Colon (tissue), 2 donors: ENCODE data around the gene ZNF469.

ENCODE experiments used
- FAIRE-seq: peaks from 2 replicates; lab custom pipeline; 2012; peaks lifted over from hg19 to GRCh38; lab: Jason Lieb, UNC
- donor health status: control.
- donor health status: control.

Gene ZNF469, protein sequence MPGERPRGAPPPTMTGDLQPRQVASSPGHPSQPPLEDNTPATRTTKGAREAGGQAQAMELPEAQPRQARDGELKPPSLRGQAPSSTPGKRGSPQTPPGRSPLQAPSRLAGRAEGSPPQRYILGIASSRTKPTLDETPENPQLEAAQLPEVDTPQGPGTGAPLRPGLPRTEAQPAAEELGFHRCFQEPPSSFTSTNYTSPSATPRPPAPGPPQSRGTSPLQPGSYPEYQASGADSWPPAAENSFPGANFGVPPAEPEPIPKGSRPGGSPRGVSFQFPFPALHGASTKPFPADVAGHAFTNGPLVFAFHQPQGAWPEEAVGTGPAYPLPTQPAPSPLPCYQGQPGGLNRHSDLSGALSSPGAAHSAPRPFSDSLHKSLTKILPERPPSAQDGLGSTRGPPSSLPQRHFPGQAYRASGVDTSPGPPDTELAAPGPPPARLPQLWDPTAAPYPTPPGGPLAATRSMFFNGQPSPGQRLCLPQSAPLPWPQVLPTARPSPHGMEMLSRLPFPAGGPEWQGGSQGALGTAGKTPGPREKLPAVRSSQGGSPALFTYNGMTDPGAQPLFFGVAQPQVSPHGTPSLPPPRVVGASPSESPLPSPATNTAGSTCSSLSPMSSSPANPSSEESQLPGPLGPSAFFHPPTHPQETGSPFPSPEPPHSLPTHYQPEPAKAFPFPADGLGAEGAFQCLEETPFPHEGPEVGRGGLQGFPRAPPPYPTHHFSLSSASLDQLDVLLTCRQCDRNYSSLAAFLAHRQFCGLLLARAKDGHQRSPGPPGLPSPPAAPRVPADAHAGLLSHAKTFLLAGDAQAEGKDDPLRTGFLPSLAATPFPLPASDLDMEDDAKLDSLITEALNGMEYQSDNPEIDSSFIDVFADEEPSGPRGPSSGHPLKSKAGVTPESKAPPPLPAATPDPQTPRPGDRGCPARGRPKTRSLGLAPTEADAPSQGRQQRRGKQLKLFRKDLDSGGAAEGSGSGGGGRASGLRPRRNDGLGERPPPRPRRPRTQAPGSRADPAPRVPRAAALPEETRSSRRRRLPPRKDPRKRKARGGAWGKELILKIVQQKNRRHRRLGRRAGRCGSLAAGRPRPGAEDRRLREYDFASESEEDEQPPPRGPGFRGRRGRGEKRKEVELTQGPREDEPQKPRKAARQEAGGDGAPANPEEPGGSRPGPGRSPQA (N-terminal part only)

DNA sequence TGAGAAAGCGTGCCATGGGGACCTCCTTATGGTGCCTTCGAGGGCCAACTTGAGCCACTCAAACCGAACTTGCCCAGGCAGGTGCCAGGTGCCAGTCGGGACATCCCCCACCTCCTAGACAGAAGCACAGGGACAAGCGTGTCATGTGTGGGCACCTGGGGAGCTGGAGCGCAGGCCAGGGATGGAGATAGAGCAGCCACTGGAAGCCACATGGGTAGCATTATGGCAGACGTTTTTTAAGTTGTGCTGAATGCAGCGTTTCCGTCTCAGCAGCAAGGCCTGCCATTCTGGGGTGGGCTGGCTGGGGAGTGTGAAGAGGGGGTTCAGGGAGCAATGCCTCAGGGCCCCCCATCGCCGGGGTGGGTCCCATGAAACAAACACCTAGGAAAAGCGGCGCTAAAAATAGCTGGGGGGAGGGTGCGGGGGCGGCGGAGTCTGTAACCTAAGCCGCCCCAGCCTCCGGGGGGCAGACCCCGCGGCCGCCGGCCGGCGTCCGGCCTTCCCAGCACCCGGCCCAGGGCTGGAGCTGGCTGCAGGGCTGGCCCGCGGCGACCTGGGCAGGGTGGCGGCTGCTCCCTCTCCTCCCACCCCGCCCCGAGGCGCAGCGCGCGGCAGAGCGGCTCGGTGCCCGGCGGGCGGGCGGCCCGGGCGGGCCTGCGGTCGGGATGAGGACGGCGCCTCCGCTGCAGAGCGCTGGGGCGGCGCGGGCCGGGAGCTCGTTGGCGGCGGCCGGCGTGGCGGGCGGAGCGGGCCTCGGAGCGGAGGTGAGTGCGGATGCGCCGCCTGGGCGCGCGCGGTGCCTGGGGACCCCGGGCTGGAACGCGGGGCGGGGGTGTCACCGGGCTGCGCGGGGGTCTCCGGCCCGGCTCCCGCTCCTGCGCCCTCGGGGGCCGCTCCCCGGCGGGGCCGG lies at the start of gene ZNF469:
Gene ZNF469, plus strand, starts transcription at position 469 of the 910 bp plus-strand sequence. CDS start 44,512 bp downstream, outside the sequence.
- FAIRE-seq, result no peak

DNA sequence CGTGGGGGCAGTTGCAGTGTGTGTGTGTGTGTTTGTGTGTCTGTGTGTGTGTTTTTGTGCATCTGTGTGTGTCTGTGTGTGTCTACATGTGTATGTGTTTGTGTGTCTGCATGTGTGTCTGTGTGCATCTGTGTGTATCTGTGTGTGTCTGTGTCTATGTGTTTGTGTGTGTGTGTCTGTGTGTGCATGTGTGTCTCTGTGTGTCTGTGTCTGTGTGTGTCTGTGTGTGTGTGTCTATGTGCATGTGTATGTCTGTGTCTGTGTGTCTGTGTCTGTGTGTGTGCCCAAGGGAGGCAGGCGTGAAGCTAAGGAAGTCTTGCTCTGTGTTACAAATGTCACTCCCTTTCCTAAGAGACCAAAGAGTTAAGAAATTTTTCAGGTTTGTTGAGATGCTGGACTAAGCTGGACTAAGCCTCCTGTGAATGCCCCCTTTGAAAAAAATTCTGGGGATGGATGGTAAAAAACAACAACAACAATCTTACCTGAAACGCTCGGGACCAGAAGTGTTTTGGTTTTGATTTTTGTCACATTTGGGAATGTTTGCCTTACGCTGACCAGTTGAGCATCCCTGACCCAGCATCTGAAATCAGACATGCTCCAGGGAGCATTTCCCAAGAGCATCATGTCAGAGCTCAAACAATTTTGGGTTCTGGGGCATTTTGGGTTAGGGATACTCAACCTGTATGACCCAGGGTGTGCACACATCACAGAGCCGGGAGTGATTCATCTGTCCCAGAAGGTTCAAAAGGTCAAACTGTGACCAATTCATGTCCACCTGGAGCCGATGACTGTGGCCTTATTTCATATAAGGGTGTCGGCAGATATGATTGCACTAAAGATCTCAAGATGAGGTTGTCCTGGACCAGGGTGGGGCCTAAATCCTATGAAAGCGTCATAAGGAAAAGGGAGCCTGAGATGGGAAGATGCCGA lies 48.6 kb upstream of the ZNF469 start:
- FAIRE-seq, result no peak

DNA sequence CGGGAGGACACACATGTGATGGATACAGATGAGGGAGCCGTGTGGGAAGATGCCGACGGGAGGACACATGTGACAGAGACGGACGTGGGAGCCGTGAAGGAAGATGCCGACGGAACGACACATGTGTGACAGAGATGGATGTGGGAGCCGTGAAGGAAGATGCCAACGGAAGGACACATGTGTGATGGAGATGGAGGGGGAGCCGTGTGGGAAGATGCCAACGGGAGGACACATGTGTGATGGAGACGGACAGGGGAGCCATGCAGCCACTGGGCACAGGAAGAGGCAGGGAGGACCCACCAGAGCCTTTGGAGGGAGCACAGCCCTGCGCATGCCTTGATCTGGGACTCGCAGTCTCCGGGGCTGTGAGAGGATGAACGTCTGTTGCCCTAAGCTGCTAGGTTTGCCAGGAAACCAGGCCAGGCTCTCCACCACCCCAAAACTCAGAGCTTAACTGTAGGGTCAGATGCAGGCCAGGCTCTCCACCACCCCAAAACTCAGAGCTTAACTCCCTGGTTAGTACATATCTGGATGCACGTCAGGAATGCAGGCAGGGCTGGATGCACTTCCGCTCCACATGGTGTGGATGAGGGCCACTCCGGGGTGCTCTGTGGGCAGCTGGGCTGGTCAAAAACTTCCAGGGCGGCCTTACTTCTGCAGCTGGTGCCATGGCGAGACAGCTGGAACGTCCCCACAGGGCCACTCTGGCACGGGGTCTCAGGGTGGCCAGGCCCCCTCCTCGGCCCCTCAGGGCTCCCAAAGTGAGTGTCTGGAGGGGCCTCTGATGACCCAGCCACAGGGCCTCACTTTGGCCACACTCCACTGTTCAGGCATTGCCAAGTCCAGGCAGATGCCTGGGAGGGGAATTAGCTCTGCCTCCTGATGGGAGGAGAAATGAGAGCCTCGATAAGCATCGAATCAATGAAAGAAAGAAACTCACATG lies 47.7 kb upstream of the ZNF469 start:
- FAIRE-seq, result no peak

DNA sequence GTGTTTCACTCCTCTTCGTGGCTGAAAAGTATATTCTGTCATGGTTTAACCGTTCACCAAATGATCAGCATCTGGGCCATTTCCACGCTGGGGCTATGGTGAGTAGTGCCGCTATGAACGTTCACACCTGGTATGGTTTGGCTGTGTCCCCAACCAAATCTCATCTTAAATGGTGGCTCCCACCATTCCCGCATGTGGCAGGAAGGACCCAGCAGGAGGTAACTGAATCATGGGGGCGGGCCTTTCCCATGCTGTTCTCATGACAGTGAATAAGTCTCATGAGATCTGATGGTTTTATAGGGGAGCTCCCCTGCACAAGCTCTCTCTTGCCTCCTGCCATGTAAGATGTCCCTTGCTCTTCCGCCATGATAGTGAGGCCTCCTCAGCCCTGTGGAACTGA lies 45.7 kb upstream of the ZNF469 start:
- no peak for FAIRE-seq

DNA sequence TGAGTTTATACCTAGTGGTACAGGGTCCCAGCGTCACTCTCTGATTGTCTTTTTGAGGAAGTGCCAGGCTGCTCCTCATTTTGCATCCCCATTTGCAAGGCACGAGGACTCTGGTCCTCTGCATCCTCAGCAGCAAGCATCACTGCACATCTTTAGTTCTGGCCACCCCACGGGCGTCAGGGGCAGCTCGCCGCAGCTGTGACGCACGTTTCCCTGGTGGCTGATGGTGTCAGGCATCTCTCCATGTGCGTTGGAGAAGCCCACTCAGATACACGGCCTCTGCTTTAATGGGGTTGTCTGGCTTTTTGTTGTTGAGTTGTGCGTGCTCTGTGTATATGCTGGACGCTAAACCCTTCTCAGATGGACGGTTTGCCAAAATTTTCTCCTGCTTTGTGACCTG lies 45.2 kb upstream of the ZNF469 start:
- FAIRE-seq, result no peak

DNA sequence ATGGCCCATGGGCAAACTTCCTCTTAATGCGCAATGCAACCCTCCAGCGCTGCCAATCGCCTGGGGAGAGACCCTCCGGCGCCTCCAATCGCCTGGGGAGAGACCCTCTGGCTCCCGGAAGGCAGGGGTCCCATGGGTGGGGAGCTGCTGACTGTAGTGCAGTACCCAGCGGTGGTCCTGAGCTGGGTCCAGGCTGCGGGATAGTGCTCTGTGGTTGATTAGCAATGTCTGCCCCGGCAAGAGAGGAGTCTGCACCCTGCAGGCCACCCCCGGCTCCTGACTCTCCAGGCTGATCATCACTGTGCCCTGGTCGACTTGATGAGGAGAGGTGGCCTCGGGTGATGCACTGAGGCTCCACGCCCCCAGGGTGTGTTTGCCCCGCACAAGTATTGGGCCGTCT lies 44.6 kb upstream of the ZNF469 start:
- FAIRE-seq, result no peak

DNA sequence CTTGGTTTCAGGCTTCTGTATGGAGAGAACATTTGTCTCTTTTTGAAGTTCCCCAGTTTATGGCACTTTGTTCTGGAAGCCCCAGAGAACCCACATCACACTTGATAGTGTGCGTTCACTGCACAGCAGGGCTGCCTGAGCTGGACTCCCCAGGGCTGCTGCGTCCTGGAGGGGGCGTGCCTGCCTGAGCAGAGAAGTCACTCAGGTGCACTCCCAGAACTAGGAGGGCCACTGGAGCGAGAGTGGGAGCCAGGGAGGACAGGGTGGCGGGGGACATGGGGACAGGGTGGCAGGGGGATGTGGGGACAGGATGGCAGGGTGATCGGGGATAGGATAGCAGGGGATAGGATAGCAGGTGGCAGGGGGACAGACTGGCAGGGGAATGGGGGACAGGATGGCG lies 43.9 kb upstream of the ZNF469 start:
- no peak for FAIRE-seq

DNA sequence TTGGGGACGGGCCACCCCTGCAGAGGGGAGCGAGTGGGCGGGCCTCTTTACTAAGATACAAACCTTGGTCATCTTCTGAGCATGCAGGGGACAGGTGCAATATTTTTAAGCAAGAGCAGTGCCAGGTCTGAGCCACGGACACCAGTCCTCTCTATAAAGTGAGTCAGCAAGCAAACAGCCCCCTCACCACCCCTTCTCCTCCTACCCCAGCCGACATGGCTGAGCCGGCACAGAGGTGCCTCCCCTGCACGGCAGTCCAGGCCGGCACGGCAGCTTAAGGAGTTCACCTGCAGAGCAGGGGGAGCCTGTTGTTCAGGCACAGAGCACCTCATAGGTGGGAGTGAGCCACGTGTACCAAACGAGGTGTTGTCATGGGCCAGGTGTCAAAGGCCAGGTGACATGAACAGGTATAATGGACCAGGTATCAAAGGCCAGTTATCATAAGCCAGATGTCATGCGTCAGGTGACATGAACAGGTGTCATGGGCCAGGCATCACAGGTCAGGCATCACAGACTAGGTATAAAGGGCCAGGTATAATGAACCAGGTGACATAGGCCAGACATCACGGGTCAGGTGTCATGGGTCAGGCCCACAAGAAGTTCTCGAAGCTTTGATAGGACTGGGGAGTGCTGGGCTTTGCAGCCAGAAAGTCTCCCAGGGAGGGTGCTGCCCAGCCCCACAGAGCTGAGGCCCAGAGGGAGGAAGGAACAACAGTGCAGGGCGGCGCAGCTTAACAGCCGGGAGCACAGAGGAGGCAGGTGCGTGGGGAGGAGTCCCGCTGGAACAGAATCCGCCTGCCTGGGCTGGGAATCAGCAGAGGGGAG lies 42.6 kb upstream of the ZNF469 start:
- FAIRE-seq, result no peak

DNA sequence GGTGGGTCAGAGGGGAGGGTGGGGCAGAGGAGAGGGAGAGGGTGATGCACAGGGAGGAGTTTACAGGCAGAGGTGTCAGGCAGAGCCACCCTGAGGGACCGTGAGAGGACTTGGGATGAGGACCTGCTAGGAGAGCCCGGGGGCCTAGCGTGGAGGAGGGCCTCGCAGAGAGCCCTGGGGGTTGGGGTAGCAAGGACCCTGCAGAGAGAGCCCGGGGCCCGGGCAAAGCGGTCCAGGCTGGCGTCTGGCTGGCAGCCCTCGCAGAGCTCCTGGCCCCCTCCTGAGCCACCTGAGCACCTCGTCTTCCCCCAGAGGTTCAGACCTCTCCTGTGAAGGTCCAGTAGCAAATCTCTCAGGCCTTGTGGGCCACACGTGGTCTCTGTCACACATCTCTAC lies 42.0 kb upstream of the ZNF469 start:
- no peak for FAIRE-seq

DNA sequence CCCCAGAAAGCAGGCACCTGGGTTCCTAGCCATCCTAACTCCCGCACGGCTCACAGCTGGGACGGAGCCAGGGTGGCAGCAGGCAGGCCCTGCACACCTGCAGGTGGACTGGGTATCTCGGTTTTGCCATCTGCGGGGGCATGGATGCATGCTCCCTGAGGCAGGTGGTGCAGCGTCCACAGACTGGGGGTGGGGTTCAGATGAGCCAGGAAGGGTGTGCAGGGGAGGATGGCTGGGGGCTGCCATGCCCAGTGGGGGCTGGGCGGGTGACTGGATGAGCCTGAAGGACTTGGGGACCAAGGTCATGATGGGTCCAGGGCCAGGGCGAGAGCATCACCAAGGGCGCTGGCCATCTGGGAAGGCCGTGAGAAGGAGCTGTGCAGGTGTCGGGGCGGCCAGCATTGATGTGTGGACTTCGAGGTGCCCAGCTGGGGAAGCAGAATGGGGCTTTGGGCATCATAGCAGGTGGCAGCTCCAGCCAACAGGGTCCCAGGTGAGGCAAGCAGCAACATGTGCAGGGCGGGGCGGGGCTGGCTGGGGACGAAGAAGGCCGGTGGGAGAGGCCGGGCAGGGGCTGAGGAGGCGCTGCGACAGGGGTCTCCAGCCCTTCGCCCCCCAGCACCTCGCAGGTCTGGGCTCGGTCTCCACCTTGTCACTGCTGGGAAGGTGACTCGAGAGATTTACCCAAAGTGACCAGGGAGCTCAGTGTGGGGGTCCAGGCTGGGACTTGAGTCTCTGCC lies 41.0 kb upstream of the ZNF469 start:
- no peak for FAIRE-seq

DNA sequence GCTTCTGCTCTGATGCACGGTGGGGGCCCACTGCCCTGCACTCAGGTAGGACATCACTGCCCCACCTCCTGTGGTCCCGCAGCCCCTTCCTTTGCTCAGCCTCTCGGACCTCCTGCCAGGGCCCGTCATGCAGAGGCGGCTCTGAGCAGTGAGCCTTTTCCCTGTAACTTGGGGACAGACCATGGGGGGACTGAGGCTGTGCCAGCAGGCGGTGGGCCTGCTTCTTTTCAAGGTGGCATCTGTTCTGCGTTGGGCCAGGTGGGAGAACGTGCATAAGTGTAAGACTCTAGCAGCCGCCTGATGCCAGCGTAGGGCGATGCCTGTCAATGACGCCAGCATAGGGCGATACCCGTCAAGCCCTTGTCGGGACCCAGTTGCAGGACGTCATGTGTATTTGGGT lies 40.3 kb upstream of the ZNF469 start:
- no peak for FAIRE-seq

DNA sequence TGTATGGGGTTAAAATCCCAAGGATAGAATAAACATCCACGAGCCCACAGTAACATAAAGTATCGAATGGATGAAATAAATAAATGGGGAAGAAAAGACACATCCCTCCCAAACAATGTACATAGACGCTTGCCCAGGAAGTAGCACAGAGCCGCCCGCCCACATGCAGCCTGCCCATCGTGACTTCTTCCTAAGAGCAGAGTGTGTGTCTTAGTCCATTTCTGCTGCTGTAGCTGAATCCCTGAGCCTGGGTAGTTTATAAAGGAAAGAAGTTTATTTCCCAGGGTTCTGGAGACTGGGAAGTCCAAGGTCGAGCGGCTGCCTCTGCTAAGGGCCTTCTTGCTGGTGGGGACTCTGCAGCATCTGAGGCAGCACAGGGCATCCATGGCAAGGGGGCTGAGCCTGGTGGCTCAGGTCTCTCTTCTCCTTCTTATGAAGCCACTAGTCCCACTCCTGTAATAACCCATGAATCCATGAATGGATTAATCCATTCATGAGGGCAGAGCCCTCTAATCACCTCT lies 39.4 kb upstream of the ZNF469 start:
- no peak for FAIRE-seq

DNA sequence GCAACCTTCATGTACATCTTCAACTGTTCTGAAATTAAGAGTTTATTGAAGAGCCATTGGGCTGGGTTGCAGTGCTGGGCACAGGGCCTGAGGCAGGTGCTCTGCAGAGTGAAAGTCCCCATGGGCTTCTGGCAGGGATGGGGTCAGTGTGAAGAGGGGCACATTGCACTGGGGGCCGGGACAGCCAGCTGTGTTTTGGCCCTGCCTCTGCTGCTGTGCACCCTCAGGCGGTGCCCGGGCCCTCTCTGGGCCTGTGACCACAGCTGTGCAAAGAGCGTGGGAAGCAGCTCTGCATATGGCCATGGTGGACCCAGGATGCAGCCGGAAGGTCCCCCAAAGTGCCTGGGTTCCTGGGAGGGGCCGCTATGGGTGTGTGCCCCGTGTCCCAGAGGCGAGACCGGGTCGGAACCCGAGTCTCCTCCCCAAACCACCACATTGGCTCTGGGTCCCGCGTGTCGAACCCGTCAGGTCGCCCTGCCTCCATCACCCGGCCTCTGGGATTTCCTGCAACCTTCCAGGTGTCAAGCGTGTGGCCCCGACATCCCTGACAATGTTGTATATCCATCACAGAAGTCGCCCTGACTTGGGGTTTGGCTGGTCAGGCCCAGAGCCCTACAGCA lies 38.2 kb upstream of the ZNF469 start:
- FAIRE-seq, result no peak

DNA sequence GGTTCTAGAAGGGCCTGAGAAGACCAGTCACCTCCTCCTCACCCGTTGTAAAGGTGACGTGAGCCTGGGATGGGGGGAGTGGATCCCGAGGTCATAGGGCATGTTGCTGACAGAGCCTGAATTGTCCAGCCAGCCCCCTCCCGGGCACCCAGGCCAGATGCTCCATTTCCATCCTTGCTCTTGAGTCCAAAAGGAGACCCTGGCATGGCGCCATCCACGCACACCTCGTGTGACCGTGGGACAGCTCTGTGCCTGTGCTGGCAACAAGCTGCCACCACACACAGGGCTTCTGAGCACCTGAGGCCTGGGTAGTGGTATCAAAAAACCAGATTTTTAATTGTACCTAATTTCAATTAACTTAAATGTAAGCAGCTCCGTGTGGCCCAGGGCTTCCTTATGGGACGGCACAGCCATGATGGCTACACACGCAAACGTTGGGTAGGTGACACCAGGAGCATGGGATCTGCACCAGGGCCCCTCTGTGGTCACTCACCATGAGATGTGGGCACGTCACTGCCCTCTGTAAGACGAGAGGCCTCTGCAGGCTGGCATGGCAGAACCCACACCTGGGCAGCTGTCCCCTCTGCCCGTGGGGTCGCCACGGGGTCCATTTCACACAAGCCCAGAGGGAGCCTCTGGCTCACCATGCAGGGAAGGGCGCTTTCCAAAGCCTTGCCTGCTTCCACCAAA lies 37.6 kb upstream of the ZNF469 start:
- FAIRE-seq, result no peak

DNA sequence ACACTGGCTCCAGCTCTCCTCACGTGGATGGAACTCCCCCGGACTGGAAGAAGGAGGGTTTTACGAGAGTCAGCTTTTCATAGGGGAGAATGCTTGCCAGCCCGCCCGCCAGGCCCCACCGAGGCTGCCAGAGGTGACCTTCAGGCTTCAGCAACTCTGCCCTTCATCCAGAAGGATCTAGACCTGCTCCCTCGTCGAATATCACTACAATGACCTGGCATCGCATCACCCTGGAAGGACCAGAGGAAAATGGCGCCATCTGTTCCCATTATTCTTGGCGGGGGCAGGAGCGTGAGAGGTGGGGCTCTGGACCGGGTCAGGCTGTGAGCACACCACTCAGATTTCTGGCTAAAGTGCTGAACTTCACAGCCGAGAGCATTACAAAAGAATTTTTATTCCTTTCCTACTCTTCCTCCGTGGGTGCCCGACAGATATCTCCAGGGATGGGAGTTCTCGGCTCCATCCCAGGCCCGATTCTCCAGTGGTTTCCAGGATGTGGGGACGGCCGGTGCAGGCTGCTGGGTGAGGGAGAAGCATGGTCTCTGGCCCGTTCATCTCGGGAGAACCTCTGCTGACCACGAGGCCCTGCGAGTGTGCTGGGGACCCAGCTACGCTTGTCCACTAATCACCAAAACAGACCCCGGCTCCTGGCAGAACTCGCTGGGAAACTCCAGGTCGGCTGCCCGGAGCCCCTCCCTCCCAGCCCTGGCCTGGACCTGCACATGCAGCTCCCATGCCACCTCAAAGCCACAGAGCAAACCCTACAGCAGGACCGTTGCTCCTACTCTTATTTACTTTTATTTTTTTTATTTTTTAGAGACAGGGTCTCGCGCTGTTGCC lies 36.8 kb upstream of the ZNF469 start:
- no peak for FAIRE-seq
